Epithelial cell of alveolus of lung (primary cell): ENCODE measurements around the gene OPN1MW2. TPM values are rescaled to one million over a fixed set of nuclear protein-coding genes. Genes with fewer than 3 reads are reported as not detected.

Experiments
- total RNA-seq: library from RNA; depleted of rRNA; stranded (reverse); fragments of >200 nt; gene quantifications from 2 replicates; pipeline ENCODE4 v1.2.1, GENCODE V29; 2015

The OPN1MW2 gene
- total RNA-seq: not detected in 2 replicates

DNA sequence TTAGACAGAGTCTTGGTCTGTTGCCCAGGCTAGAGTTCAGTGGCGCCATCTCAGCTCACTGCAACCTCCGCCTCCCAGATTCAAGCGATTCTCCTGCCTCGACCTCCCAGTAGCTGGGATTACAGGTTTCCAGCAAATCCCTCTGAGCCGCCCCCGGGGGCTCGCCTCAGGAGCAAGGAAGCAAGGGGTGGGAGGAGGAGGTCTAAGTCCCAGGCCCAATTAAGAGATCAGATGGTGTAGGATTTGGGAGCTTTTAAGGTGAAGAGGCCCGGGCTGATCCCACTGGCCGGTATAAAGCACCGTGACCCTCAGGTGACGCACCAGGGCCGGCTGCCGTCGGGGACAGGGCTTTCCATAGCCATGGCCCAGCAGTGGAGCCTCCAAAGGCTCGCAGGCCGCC lies at the start of gene OPN1MW2:
TSS of gene OPN1MW2 (plus strand) at position 301 of the 400 bp plus-strand sequence. CDS start at position 361, 60 bp downstream.

DNA sequence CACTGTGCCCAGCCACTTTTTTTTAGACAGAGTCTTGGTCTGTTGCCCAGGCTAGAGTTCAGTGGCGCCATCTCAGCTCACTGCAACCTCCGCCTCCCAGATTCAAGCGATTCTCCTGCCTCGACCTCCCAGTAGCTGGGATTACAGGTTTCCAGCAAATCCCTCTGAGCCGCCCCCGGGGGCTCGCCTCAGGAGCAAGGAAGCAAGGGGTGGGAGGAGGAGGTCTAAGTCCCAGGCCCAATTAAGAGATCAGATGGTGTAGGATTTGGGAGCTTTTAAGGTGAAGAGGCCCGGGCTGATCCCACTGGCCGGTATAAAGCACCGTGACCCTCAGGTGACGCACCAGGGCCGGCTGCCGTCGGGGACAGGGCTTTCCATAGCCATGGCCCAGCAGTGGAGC lies 37.3 kb upstream of the OPN1MW2 start, which contains the start of gene OPN1MW:
TSS of gene OPN1MW (plus strand) at position 301 of the 400 bp plus-strand sequence. CDS start at position 383, 82 bp downstream.

DNA sequence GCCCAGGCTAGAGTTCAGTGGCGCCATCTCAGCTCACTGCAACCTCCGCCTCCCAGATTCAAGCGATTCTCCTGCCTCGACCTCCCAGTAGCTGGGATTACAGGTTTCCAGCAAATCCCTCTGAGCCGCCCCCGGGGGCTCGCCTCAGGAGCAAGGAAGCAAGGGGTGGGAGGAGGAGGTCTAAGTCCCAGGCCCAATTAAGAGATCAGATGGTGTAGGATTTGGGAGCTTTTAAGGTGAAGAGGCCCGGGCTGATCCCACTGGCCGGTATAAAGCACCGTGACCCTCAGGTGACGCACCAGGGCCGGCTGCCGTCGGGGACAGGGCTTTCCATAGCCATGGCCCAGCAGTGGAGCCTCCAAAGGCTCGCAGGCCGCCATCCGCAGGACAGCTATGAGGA lies 37.7 kb downstream of the OPN1MW2 start, which contains the start of gene OPN1MW3:
TSS of gene OPN1MW3 (plus strand) at position 301 of the 400 bp plus-strand sequence. CDS start at position 339, 38 bp downstream.

Other genes starting within 250 kb of the OPN1MW2 start
- gene HCFC1, start 247.9 kb upstream of the OPN1MW2 start, total RNA-seq: 35.6 and 45.3 TPM in 2 replicates
- gene TMEM187, start 247.0 kb upstream of the OPN1MW2 start, total RNA-seq: 6.5 and 6.6 TPM in 2 replicates
- gene IRAK1, start 199.9 kb upstream of the OPN1MW2 start, total RNA-seq: 57.1 and 89.2 TPM in 2 replicates
- gene MECP2, start 122.0 kb upstream of the OPN1MW2 start, total RNA-seq: 21.2 and 24.4 TPM in 2 replicates
- not detected in 2 replicates for gene OPN1LW, start 75.5 kb upstream of the OPN1MW2 start, total RNA-seq
- not detected in 2 replicates for gene OPN1MW, start 37.2 kb upstream of the OPN1MW2 start, total RNA-seq
- not detected in 2 replicates for gene OPN1MW3, start 37.8 kb downstream of the OPN1MW2 start, total RNA-seq
- not detected in 2 replicates for gene TEX28, start 75.4 kb downstream of the OPN1MW2 start, total RNA-seq
- not detected in 2 replicates for gene TKTL1, start 76.0 kb downstream of the OPN1MW2 start, total RNA-seq
- 745 and 2,487 TPM in 2 replicates for gene FLNA, start 154.9 kb downstream of the OPN1MW2 start, total RNA-seq
- 66.7 and 79.0 TPM in 2 replicates for gene EMD, start 159.5 kb downstream of the OPN1MW2 start, total RNA-seq
- 7,452 and 8,826 TPM in 2 replicates for gene RPL10, start 178.6 kb downstream of the OPN1MW2 start, total RNA-seq
- 47.1 and 58.0 TPM in 2 replicates for gene DNASE1L1, start 189.5 kb downstream of the OPN1MW2 start, total RNA-seq
- gene TAFAZZIN, start 191.8 kb downstream of the OPN1MW2 start, total RNA-seq: 15.8 and 28.1 TPM in 2 replicates
- gene ATP6AP1, start 208.9 kb downstream of the OPN1MW2 start, total RNA-seq: 46.5 and 60.7 TPM in 2 replicates
- gene GDI1, start 217.4 kb downstream of the OPN1MW2 start, total RNA-seq: 77.9 and 123 TPM in 2 replicates
- gene FAM50A, start 224.4 kb downstream of the OPN1MW2 start, total RNA-seq: 40.3 and 53.5 TPM in 2 replicates
- 7.2 and 14.2 TPM in 2 replicates for gene PLXNA3, start 238.5 kb downstream of the OPN1MW2 start, total RNA-seq